Middle frontal gyrus (tissue), 1 donor: ENCODE data around the gene RCHY1.

Source experiments
- DNase-seq: peaks from one replicate; pipeline ENCODE4 v3.0.0-alpha.2; 2015; ENCODE audit warnings: low spot score; ENCODE audit errors: extremely low spot score

Gene RCHY1

DNA sequence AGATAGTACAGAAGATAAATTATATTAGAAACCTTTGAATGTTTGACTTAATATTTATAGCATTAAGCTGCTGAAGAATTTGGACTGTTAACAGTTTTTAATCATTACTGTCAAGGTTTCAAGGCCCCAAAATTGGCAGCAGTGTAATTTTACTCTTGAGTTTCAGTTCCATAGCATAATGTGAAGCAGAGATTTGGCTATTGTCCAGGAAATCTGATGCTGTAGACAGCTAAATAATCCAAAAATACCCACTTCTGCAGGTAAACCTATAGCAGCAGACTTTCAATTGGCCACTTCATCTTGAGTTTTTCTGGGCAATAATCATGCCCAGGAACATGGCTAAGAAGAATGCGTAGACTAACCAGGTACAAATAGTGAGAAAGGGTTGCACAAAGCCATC, 85.0 kb downstream of the RCHY1 start:
- no peak for DNase-seq
